Natural killer cell (primary cell): ENCODE measurements around the gene TUBA1C. TPM values are rescaled to one million over a fixed set of nuclear protein-coding genes. Genes with fewer than 3 reads are reported as not detected.

Source experiments
- ATAC-seq, 3 donors: fragments of 150-1000 bp in 2 of 3; fragments of 200-7000 bp in 1 of 3; cut with Tn5 transposase; 1 replicate in 1 of 3; 2 replicates in 2 of 3; pipeline ENCODE4 v1.10.0; 2021; ENCODE audit warnings: mild to moderate bottlenecking in 2 of 3, moderate library complexity in 2 of 3
- DNase-seq, 2 donors: peaks; one replicate each; pipeline versions ENCODE4 v3.0.0 to v3.0.0-alpha.2; 2013 to 2021; ENCODE audit warnings: mixed read lengths in 1 of 2
- H3K27ac ChIP-seq: one replicate; pipeline ENCODE4 v1.5.1; 2013; ENCODE audit warnings: mild to moderate bottlenecking, low read length
- H3K27me3 ChIP-seq: one replicate; pipeline ENCODE4 v1.6.1; 2013; ENCODE audit warnings: low read length; ENCODE audit not compliant: control insufficient read depth, insufficient read depth
- H3K36me3 ChIP-seq: one replicate; pipeline ENCODE4 v1.6.1; 2013; ENCODE audit warnings: low read length; ENCODE audit not compliant: control insufficient read depth, insufficient read depth
- H3K4me1 ChIP-seq: one replicate; pipeline ENCODE4 v1.6.1; 2013; ENCODE audit warnings: low read length; ENCODE audit not compliant: control insufficient read depth, insufficient read depth
- H3K4me3 ChIP-seq: one replicate; pipeline ENCODE4 v1.5.1; 2013; ENCODE audit warnings: low read length
- H3K9me3 ChIP-seq: one replicate; pipeline ENCODE4 v1.6.1; 2013; ENCODE audit warnings: low read length; ENCODE audit not compliant: control insufficient read depth, insufficient read depth
- H3K27ac Mint-ChIP-seq, 2 donors: one replicate each; pipeline ENCODE4 v1.8.0; 2022; ENCODE audit warnings: mild to moderate bottlenecking in 2 of 2, mixed read lengths in 2 of 2, moderate library complexity in 1 of 2
- H3K27me3 Mint-ChIP-seq, 2 donors: one replicate each; pipeline ENCODE4 v1.8.0; 2022; ENCODE audit warnings: low read depth in 2 of 2, mixed read lengths in 2 of 2
- H3K36me3 Mint-ChIP-seq: one replicate; pipeline ENCODE4 v1.8.0; 2022; ENCODE audit warnings: mixed read lengths
- H3K4me1 Mint-ChIP-seq, 2 donors: one replicate each; pipeline ENCODE4 v1.8.0; 2022; ENCODE audit warnings: mixed read lengths in 2 of 2
- H3K4me3 Mint-ChIP-seq: one replicate; pipeline ENCODE4 v1.8.0; 2022; ENCODE audit warnings: mild to moderate bottlenecking, moderate library complexity, mixed read lengths
- H3K9me3 Mint-ChIP-seq, 2 donors: one replicate each; pipeline ENCODE4 v1.8.0; 2022; ENCODE audit warnings: mixed read lengths in 2 of 2
- CTCF ChIP-seq: fragments of 200-600 bp; IDR thresholded peaks from one replicate; pipeline ENCODE4 v1.8.0; 2022; ENCODE audit warnings: antibody characterized with exemption
- WGBS: methylation state at CpG from one replicate; pipeline ENCODE4 v1.1.7; 2013; ENCODE audit warnings: missing lambda C conversion rate; ENCODE audit not compliant: insufficient coverage; 5-methylcytosine and 5-hydroxymethylcytosine counted together
- intact Hi-C: fragments of 100-400 bp; cut with micrococcal nuclease; formaldehyde crosslinking; loops from one replicate; pipeline ENCODE4 v1.14.2; 2022
- total RNA-seq, 4 donors: library from RNA; stranded (reverse); fragments of 120-200 nt in 1 of 4; gene quantifications; one replicate each; pipeline versions ENCODE4 v1.2.3 to v1.2.4, GENCODE V29; 2013 to 2022

TUBA1C gene
- total RNA-seq, 3 donors from 2014 or later (not counting 1 experiment from before 2014, with no cell fraction given) = 19.0 to 39.6 (median 24.9) TPM

DNA sequence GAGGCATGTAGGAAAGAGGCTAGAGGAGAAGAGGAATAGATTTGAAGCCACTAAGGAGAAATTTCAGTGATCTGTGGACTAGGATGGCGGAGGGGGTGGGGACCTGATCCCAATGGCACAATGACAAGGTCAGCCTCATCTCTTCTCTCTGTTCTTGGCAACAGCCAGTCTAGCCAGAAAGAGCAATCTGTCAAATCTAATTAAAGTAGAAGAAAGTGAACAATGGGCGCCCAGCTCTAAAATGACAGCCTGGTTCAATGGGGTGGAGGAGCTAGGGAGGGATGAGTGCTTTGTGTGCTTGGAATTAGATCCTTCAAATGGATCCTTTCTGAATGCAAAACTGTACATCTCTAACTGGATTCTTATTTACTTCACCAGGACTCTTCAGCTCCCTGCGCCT lies 37.2 kb upstream of the TUBA1C start:
- Histone ChIP-seq H3K27me3 (no peaks in the 10 kb centered on the region), H3K36me3 (no peaks in the 10 kb centered on the region), H3K4me3 (no peak overlapping the region), H3K9me3 (no peaks in the 10 kb centered on the region), H3K4me1 (peaks cover 7% of the 10 kb centered on the region), H3K27ac (no peak overlapping the region)
- no peaks in the 10 kb centered on the region for H3K4me1 Mint-ChIP-seq
- no peak for TF ChIP-seq CTCF
- H3K27ac Mint-ChIP-seq = no peak overlapping the region
- no peaks in the 10 kb centered on the region for H3K36me3 Mint-ChIP-seq
- intact Hi-C loops = no loop called here
- WGBS = 97% methylated on average over 2 of the region's 3 CpGs
- DNase-seq (no peak), ATAC-seq (no peak)
- no peaks in the 10 kb centered on the region for H3K9me3 Mint-ChIP-seq
- H3K4me3 Mint-ChIP-seq = no peak overlapping the region
- H3K27me3 Mint-ChIP-seq = peaks cover 0 to 4% of the 10 kb centered on the region in 2 donors

DNA sequence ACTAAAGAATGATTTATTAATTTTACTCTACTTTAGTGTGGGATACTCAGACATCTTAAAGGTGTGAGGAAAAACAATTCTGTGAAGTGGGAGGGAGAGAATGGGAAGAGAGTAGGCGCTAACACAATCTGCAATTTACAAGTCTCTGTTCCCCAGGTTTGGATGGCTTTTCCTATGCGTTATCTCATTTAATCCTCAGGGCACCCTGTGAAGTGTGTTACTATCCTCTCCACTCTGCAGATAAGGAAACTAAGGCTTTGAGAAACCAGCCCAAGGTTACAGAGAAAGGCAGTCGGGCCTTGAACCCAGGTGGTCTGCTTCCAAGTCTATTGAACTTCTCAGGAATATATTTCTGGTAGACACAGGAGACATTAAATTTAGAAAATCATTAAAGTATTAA lies 36.2 kb upstream of the TUBA1C start:
- no peaks in the 10 kb centered on the region for H3K27me3 ChIP-seq
- Mint-ChIP-seq H3K27me3 (peaks cover 0 to 4% of the 10 kb centered on the region in 2 donors), H3K4me3 (no peak overlapping the region), H3K9me3 (no peaks in the 10 kb centered on the region), H3K4me1 (peaks cover 0 to 4% of the 10 kb centered on the region in 2 donors), H3K27ac (no peak overlapping the region), H3K36me3 (no peaks in the 10 kb centered on the region)
- H3K36me3 ChIP-seq = no peaks in the 10 kb centered on the region
- ATAC-seq (no peak), DNase-seq (no peak)
- H3K4me1 ChIP-seq = peaks cover 12% of the 10 kb centered on the region
- H3K27ac ChIP-seq = no peak overlapping the region
- no peak overlapping the region for H3K4me3 ChIP-seq
- intact Hi-C loops = no loop called here
- no peaks in the 10 kb centered on the region for H3K9me3 ChIP-seq
- WGBS = 100% methylated on average over 2 of the region's 3 CpGs
- TF ChIP-seq CTCF = no peak

- Mint-ChIP-seq H3K4me1 (peaks cover 0 to 13% of the 10 kb centered on the region in 2 donors), H3K4me3 (no peak overlapping the region), H3K9me3 (no peaks in the 10 kb centered on the region), H3K36me3 (no peaks in the 10 kb centered on the region), H3K27me3 (no peaks in the 10 kb centered on the region), H3K27ac (no peak overlapping the region)
- Histone ChIP-seq H3K4me3 (no peak overlapping the region), H3K27ac (no peak overlapping the region), H3K27me3 (no peaks in the 10 kb centered on the region), H3K4me1 (peaks cover 19% of the 10 kb centered on the region), H3K9me3 (no peaks in the 10 kb centered on the region), H3K36me3 (no peaks in the 10 kb centered on the region)
- DNase-seq = no peak
- 96% methylated on average over 5 of the region's 6 CpGs for WGBS
- no peak for TF ChIP-seq CTCF
- ATAC-seq = no peak
- intact Hi-C loops = no loop called here
Measured at GRCh38 chr12:49230176-49230804, 34.6 kb upstream of the TUBA1C start.

- Mint-ChIP-seq H3K36me3 (no peaks in the 10 kb centered on the region), H3K27me3 (no peaks in the 10 kb centered on the region), H3K4me1 (peaks cover 0 to 13% of the 10 kb centered on the region in 2 donors), H3K9me3 (no peaks in the 10 kb centered on the region), H3K27ac (no peak overlapping the region), H3K4me3 (no peak overlapping the region)
- WGBS = 82% methylated on average over 3 of the region's 3 CpGs
- Histone ChIP-seq H3K4me1 (peaks cover 19% of the 10 kb centered on the region), H3K27me3 (no peaks in the 10 kb centered on the region), H3K36me3 (no peaks in the 10 kb centered on the region), H3K4me3 (no peak overlapping the region), H3K9me3 (no peaks in the 10 kb centered on the region), H3K27ac (no peak overlapping the region)
- DNase-seq (no peak), ATAC-seq (peak in 1 of 3 donors; percentile 30)
- TF ChIP-seq CTCF = no peak
- intact Hi-C loops = no loop called here
Measured at GRCh38 chr12:49230805-49231194, 34.1 kb upstream of the TUBA1C start.
